Heart right ventricle (tissue), 16 donors: ENCODE results near the gene KRT9. TPM values are rescaled to one million over a fixed set of nuclear protein-coding genes. Genes with fewer than 3 reads are reported as not detected.
"Not testable (repeated sequence)": the region's sequence is repeated elsewhere in the genome, so short reads cannot be mapped to it uniquely, and the experiment has no call there.

Experiments used
- ATAC-seq, 8 donors: fragments of 200-7000 bp; cut with Tn5 transposase; one replicate each; pipeline ENCODE4 v1.9.1; 2020; ENCODE audit warnings: mild to moderate bottlenecking in 8 of 8, moderate library complexity in 8 of 8, moderate number of reproducible peaks in 1 of 8
- DNase-seq, 2 donors: peaks; one replicate each; pipeline ENCODE4 v3.0.0-alpha.2; 2020
- H3K27ac ChIP-seq, 10 donors: fragments of 200-600 bp; sonication (generic) in 2 of 10; one replicate each; pipeline versions ENCODE4 v1.5.0 to v1.8.0; 2020 to 2022; ENCODE audit warnings: mild to moderate bottlenecking in 3 of 10
- H3K27me3 ChIP-seq, 7 donors: fragments of 200-600 bp; one replicate each; pipeline ENCODE4 v1.8.0; 2021 to 2022; ENCODE audit warnings: mild to moderate bottlenecking in 2 of 7
- H3K36me3 ChIP-seq, 9 donors: fragments of 200-600 bp; sonication (generic) in 1 of 9; one replicate each; pipeline versions ENCODE4 v1.5.0 to v1.8.0; 2020 to 2022; ENCODE audit warnings: mild to moderate bottlenecking in 2 of 9
- H3K4me1 ChIP-seq, 9 donors: fragments of 200-600 bp; sonication (generic) in 1 of 9; one replicate each; pipeline versions ENCODE4 v1.5.0 to v1.8.0; 2020 to 2022; ENCODE audit warnings: mild to moderate bottlenecking in 4 of 9
- H3K4me3 ChIP-seq, 10 donors: fragments of 200-600 bp; sonication (generic) in 2 of 10; one replicate each; pipeline versions ENCODE4 v1.5.0 to v1.8.0; 2020 to 2022; ENCODE audit warnings: mild to moderate bottlenecking in 7 of 10, moderate library complexity in 2 of 10
- H3K9me3 ChIP-seq, 11 donors: fragments of 200-600 bp in 10 of 11; sonication (generic) in 2 of 11; one replicate each; pipeline versions ENCODE4 v1.5.0 to v1.8.0; 2013 to 2022; ENCODE audit warnings: mild to moderate bottlenecking in 2 of 11, control low read depth in 1 of 11, moderate library complexity in 1 of 11
- CTCF ChIP-seq, 9 donors: fragments of 200-600 bp; sonication (generic) in 2 of 9; IDR thresholded peaks; one replicate each; pipeline versions ENCODE4 v1.5.0 to v1.8.0; 2021 to 2022; ENCODE audit warnings: antibody characterized with exemption in 9 of 9, mild to moderate bottlenecking in 5 of 9, moderate library complexity in 1 of 9
- WGBS, 2 donors: extraction: QIAGEN DNeasy Blood & Tissue Kit; methylation state at CpG; one replicate each; pipeline ENCODE4 v1.1.7; 2013; ENCODE audit warnings: inconsistent platforms in 1 of 2; 5-methylcytosine and 5-hydroxymethylcytosine counted together
- intact Hi-C, 10 donors: fragments of 100-400 bp; cut with DNase I; formaldehyde crosslinking; loops; one replicate each; pipeline versions ENCODE4 v1.11.1 to v1.14.2; 2022
- polyA plus RNA-seq, 2 donors: library from polyadenylated mRNA; stranded (reverse); fragments of 200-250 nt; gene quantifications; one replicate each; pipeline ENCODE4 v1.2.3, GENCODE V29; 2013
- total RNA-seq, 10 donors: library from RNA; stranded (reverse); fragmentation: NEBNext Ultra II Directional in 3 of 10; extraction: Animal tissue kit (Norgen Biotek cat#: 25700) in 3 of 10; gene quantifications; one replicate each; pipeline versions ENCODE4 v1.2.1 to v1.2.4, GENCODE V29; 2021 to 2023
- donor health status: Arrhythmogenic right ventricular cardiomyopathy.
- donor health status: ischemic (EF 13 %, LVEDD 7.1; RV severe dilation, severe dysfunction).
- donor health status: healthy with polysubstance abuse.
- donor health status: DM: no; HTN: yes; CAD: no.
- donor health status: DM: no; HTN: no; CAD: no.
- donor health status: ischemic (EF 25% LVEDD 6.9; RV normal size, moderate dysfunction).
- donor health status: ischemic (EF 25% LVEDD 5.7; RV mildly dilated, moderate dysfunction).
- donor health status: healthy.
- donor health status: DM: yes; HTN: yes; CAD: no.
- donor health status: Ischemic cardiomyopathy.
- donor health status: ischemic (EF 35%, LVEDD 5.7; RV mildly dilated, moderate dysfunction).
- donor health status: nonischemic (EF 11% LVEDD 7.7; RV severe dilation, severe dysfunction).
- donor health status: DM: yes; HTN: yes; CAD: no.
- donor health status: PGD.
- donor health status: ischemic (EF 29% LVEDD 5.4; RV normal size, mild dysfunction).
- donor health status: nonischemic (EF 23%, LVEDD 6.1; RV moderate dilation, normal function).

The KRT9 gene
- total and polyA plus RNA-seq, 12 donors: not detected

- Histone ChIP-seq H3K27me3 (peaks cover 0 to 66% (median 43%) of the 10 kb centered on the region in 7 donors), H3K27ac (no peak overlapping the region), H3K9me3 (no peaks in the 10 kb centered on the region), H3K36me3 (no peaks in the 10 kb centered on the region), H3K4me1 (no peaks in the 10 kb centered on the region), H3K4me3 (no peak overlapping the region)
- no peak for TF ChIP-seq CTCF (IDR thresholded peaks at IDR 0.05)
- WGBS, 2 donors: 33 to 34% methylated on average over 7 of the region's 7 CpGs
- no peak for ATAC-seq
- no peak for DNase-seq
- intact Hi-C loops: no loop called here
Observed at GRCh38 chr17:41615454-41615853, 43.6 kb upstream of the KRT9 start.

DNA sequence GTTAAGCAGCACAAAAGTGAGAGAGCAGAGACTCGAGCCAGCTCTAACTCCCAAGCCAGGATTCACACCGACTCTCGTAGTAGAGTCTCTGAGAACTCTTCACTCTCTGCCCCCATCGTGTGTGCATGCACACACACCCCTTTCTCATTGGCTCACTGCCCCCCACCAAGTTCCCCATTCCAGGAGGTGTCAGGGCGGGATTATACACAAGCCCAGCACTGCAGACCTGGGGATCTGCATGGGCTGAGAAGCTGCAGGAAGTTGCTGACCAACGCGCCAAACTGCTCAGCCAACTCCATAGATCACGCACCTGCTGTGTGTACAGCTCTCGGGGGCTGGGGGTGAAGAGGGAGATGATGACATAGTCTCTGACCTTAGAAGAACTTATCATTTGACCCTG, 42.9 kb upstream of the KRT9 start:
- H3K4me1 ChIP-seq, intact Hi-C loops, DNase-seq, H3K9me3 ChIP-seq, H3K36me3 ChIP-seq, H3K4me3 ChIP-seq, ATAC-seq, H3K27ac ChIP-seq: not testable (repeated sequence)
- H3K27me3 ChIP-seq: peaks cover 0 to 73% (median 43%) of the 10 kb centered on the region in 7 donors
- WGBS, 2 donors: 40 to 48% methylated on average over 9 of the region's 9 CpGs

- intact Hi-C loops: no loop called here
- 89% methylated on average over 5 of the region's 5 CpGs for WGBS, 2 donors
- Histone ChIP-seq H3K27me3 (peaks cover 0 to 75% (median 40%) of the 10 kb centered on the region in 7 donors), H3K27ac (no peak overlapping the region), H3K36me3 (no peaks in the 10 kb centered on the region), H3K9me3 (no peaks in the 10 kb centered on the region), H3K4me3 (no peak overlapping the region), H3K4me1 (no peaks in the 10 kb centered on the region)
- DNase-seq: no peak
- ATAC-seq: no peak
- TF ChIP-seq CTCF (IDR thresholded peaks at IDR 0.05): no peak
Observed at GRCh38 chr17:41614098-41614497, 42.2 kb upstream of the KRT9 start.

GRCh38 chr17:41613277-41614082, 41.6 kb upstream of the KRT9 start:
- intact Hi-C loops: no loop called here
- DNase-seq (no peak), ATAC-seq (no peak)
- Histone ChIP-seq H3K4me3 (no peak overlapping the region), H3K36me3 (no peaks in the 10 kb centered on the region), H3K9me3 (no peaks in the 10 kb centered on the region), H3K4me1 (no peaks in the 10 kb centered on the region), H3K27ac (no peak overlapping the region), H3K27me3 (peaks cover 0 to 72% (median 42%) of the 10 kb centered on the region in 7 donors)
- 89% methylated on average over 11 of the region's 11 CpGs for WGBS, 2 donors
- no peak for TF ChIP-seq CTCF (IDR thresholded peaks at IDR 0.05)

- H3K4me3 ChIP-seq, H3K4me1 ChIP-seq, H3K9me3 ChIP-seq, intact Hi-C loops, H3K36me3 ChIP-seq, ATAC-seq, DNase-seq, H3K27ac ChIP-seq: not testable (repeated sequence)
- H3K27me3 ChIP-seq: peaks cover 0 to 63% (median 34%) of the 10 kb centered on the region in 7 donors
- WGBS, 2 donors: 75 to 78% methylated on average over 31 of the region's 31 CpGs
Observed at GRCh38 chr17:41612376-41613160, 40.7 kb upstream of the KRT9 start, which contains the start of gene KRT16. Gene KRT16, minus strand, starts transcription at chr17:41612767. Its CDS starts 79 bp downstream, at chr17:41612688.
